Neural cell (in vitro differentiated cells): ENCODE data around the gene GNPDA2.

Experiments
- TAF1 ChIP-seq: IDR thresholded peaks from 2 replicates; pipeline ENCODE4 v1.6.1; 2012; ENCODE audit warnings: low read depth
- TF ChIP-seq, protein P1 (sequence below): fragments of 450-650 bp; IDR thresholded peaks from 2 replicates; pipeline ENCODE4 v1.5.1; 2014; ENCODE audit warnings: antibody characterized with exemption, mild to moderate bottlenecking, moderate library complexity; ENCODE audit not compliant: poor library complexity, severe bottlenecking

- TF ChIP-seq, protein P1, sequence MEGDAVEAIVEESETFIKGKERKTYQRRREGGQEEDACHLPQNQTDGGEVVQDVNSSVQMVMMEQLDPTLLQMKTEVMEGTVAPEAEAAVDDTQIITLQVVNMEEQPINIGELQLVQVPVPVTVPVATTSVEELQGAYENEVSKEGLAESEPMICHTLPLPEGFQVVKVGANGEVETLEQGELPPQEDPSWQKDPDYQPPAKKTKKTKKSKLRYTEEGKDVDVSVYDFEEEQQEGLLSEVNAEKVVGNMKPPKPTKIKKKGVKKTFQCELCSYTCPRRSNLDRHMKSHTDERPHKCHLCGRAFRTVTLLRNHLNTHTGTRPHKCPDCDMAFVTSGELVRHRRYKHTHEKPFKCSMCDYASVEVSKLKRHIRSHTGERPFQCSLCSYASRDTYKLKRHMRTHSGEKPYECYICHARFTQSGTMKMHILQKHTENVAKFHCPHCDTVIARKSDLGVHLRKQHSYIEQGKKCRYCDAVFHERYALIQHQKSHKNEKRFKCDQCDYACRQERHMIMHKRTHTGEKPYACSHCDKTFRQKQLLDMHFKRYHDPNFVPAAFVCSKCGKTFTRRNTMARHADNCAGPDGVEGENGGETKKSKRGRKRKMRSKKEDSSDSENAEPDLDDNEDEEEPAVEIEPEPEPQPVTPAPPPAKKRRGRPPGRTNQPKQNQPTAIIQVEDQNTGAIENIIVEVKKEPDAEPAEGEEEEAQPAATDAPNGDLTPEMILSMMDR, result no peak
- no peak for TF ChIP-seq TAF1
These were observed 63.7 kb downstream of the GNPDA2 start for GRCh38 chr4:44662623-44663005.
